WTC11 (cell line): ENCODE measurements around the gene EBF3. TPM values are rescaled to one million over a fixed set of nuclear protein-coding genes. Genes with fewer than 3 reads are reported as not detected.

Experiments used
- ATAC-seq: fragments of 200-7000 bp; cut with Tn5 transposase; 2 replicates; pipeline ENCODE4 v1.10.0; 2021; ENCODE audit warnings: mild to moderate bottlenecking, moderate library complexity
- CTCF ChIA-PET: fragments of 300-600 bp; sonication (Branson Sonifier 250); formaldehyde crosslinking; loops from one replicate; lab custom pipeline; 2021; ENCODE audit warnings: antibody characterized with exemption; lab: Charles Lee
- POLR2A ChIA-PET: fragments of 350-600 bp; sonication (Branson Sonifier 250); formaldehyde crosslinking; loops from one replicate; lab custom pipeline; 2021; ENCODE audit warnings: antibody characterized with exemption; lab: Charles Lee
- DNase-seq: peaks from one replicate; pipeline ENCODE4 v3.0.0; 2021; ENCODE audit warnings: low spot score
- H3K27ac Mint-ChIP-seq: 2 replicates; pipeline ENCODE4 v1.8.0; 2021; ENCODE audit warnings: mixed read lengths
- H3K27me3 Mint-ChIP-seq: 2 replicates; pipeline ENCODE4 v1.8.0; 2021; ENCODE audit warnings: low read depth, mild to moderate bottlenecking, moderate library complexity, mixed read lengths
- H3K36me3 Mint-ChIP-seq: 2 replicates; pipeline ENCODE4 v1.8.0; 2021; ENCODE audit warnings: mixed read lengths
- H3K4me1 Mint-ChIP-seq: 2 replicates; pipeline ENCODE4 v1.8.0; 2022; ENCODE audit warnings: mixed read lengths
- H3K4me3 Mint-ChIP-seq: 2 replicates; pipeline ENCODE4 v1.8.0; 2021; ENCODE audit warnings: mild to moderate bottlenecking, moderate library complexity, mixed read lengths
- H3K9me3 Mint-ChIP-seq: 2 replicates; pipeline ENCODE4 v1.8.0; 2021; ENCODE audit warnings: mixed read lengths
- CTCF ChIP-seq: fragments of 200-600 bp; IDR thresholded peaks from 2 replicates; pipeline ENCODE4 v1.8.0; 2022; ENCODE audit warnings: antibody characterized with exemption
- FOXP1 ChIP-seq: sonication (generic); formaldehyde crosslinking; IDR thresholded peaks from 2 replicates; pipeline ENCODE4 v1.8.0; 2022; ENCODE audit warnings: missing genetic modification reagents, mild to moderate bottlenecking, moderate library complexity, borderline replicate concordance
- FOXP4 ChIP-seq: sonication (generic); formaldehyde crosslinking; IDR thresholded peaks from 2 replicates; pipeline ENCODE4 v1.8.0; 2022; ENCODE audit warnings: mild to moderate bottlenecking, missing genetic modification reagents
- IRF2 ChIP-seq: sonication (generic); formaldehyde crosslinking; IDR thresholded peaks from 2 replicates; pipeline ENCODE4 v1.8.0; 2022; ENCODE audit warnings: low read depth, missing genetic modification reagents, borderline replicate concordance
- ZNF263 ChIP-seq: sonication (generic); formaldehyde crosslinking; IDR thresholded peaks from 2 replicates; pipeline ENCODE4 v1.8.1; 2022; ENCODE audit warnings: low read depth, mild to moderate bottlenecking, moderate library complexity, missing genetic modification reagents
- ZNF396 ChIP-seq: fragments of 250-450 bp; sonication (Bioruptor Pico); IDR thresholded peaks from 2 replicates; pipeline ENCODE4 v1.8.0; 2021; ENCODE audit warnings: mild to moderate bottlenecking, moderate library complexity, borderline replicate concordance
- total RNA-seq: library from RNA; stranded (reverse); gene quantifications from 3 replicates; pipeline ENCODE4 v1.2.3, GENCODE V29; 2021
- TF ChIP-seq, protein P1 (sequence below): sonication (generic); formaldehyde crosslinking; IDR thresholded peaks from 2 replicates; pipeline ENCODE4 v1.8.0; 2022; ENCODE audit warnings: missing genetic modification reagents
- TF ChIP-seq, protein P2 (sequence below): sonication (generic); formaldehyde crosslinking; IDR thresholded peaks from 2 replicates; pipeline ENCODE4 v1.8.1; 2023; ENCODE audit warnings: mild to moderate bottlenecking, missing genetic modification reagents
- TF ChIP-seq, protein P3 (sequence below): sonication (generic); formaldehyde crosslinking; IDR thresholded peaks from 2 replicates; pipeline ENCODE4 v1.8.0; 2022; ENCODE audit warnings: mild to moderate bottlenecking, missing genetic modification reagents
- TF ChIP-seq, protein P4 (sequence below): sonication (generic); formaldehyde crosslinking; IDR thresholded peaks from 2 replicates; pipeline ENCODE4 v1.8.0; 2023; ENCODE audit warnings: missing genetic modification reagents

EBF3 gene
- total RNA-seq, 1 experiment from 2014 or later: 1.2 TPM

DNA sequence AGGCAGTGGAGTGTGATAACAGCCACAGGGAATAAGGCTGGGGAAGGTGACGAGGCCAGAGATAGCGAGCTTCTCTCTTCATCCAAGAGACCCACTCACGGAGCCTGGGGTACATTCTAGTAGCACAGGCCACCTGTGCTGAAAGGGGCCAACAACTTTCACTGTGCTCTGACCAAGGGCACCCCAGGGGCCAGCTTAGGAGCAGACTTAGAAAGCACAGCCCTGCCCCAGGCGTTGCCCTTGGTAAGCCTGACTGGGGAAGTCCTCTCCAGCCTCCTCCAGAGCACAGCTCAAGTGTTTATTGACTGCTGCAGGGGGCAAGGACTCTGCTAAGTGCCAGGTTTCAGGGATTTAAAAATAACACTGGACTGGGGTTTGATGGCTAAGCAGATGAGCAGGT lies 44.7 kb downstream of the EBF3 start (continued):
- no peak for TF ChIP-seq IRF2 (CRISPR knock-in tag)
- no peak for TF ChIP-seq FOXP4
- TF ChIP-seq CTCF: no peak
- TF ChIP-seq FOXP1 (CRISPR knock-in tag): no peak
- no peak for TF ChIP-seq ZNF263 (CRISPR knock-in tag)
- no peak for TF ChIP-seq ZNF396 (CRISPR knock-in tag)
- TF ChIP-seq, protein P1, sequence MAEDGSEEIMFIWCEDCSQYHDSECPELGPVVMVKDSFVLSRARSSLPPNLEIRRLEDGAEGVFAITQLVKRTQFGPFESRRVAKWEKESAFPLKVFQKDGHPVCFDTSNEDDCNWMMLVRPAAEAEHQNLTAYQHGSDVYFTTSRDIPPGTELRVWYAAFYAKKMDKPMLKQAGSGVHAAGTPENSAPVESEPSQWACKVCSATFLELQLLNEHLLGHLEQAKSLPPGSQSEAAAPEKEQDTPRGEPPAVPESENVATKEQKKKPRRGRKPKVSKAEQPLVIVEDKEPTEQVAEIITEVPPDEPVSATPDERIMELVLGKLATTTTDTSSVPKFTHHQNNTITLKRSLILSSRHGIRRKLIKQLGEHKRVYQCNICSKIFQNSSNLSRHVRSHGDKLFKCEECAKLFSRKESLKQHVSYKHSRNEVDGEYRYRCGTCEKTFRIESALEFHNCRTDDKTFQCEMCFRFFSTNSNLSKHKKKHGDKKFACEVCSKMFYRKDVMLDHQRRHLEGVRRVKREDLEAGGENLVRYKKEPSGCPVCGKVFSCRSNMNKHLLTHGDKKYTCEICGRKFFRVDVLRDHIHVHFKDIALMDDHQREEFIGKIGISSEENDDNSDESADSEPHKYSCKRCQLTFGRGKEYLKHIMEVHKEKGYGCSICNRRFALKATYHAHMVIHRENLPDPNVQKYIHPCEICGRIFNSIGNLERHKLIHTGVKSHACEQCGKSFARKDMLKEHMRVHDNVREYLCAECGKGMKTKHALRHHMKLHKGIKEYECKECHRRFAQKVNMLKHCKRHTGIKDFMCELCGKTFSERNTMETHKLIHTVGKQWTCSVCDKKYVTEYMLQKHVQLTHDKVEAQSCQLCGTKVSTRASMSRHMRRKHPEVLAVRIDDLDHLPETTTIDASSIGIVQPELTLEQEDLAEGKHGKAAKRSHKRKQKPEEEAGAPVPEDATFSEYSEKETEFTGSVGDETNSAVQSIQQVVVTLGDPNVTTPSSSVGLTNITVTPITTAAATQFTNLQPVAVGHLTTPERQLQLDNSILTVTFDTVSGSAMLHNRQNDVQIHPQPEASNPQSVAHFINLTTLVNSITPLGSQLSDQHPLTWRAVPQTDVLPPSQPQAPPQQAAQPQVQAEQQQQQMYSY: no peak
- TF ChIP-seq, all 79 proteins: peak for 0

DNA sequence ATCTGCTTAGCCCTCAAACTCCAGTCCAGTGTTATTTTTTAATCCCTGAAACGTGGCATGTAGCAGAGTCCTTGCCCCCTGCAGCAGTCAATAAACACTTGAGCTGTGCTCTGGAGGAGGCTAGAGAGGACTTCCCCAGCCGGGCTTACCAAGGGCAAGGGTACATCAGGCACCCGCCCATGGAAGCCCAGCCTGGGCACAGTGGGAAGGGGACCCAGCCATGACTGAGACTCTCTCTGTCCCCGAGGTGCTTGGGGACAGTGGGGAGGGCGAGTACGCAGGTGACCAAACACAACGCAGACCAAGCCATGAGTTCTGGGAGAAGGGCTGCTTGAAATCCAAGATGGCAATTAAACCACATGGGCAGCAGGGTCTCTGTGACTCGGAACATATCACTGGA lies 45.2 kb downstream of the EBF3 start:
- H3K36me3 Mint-ChIP-seq: no peaks in the 10 kb centered on the region
- no peak overlapping the region for H3K4me3 Mint-ChIP-seq
- H3K27ac Mint-ChIP-seq: no peak overlapping the region
- no peak for ATAC-seq
- DNase-seq: no peak
- H3K4me1 Mint-ChIP-seq: no peaks in the 10 kb centered on the region
- TF ChIP-seq, protein P2, sequence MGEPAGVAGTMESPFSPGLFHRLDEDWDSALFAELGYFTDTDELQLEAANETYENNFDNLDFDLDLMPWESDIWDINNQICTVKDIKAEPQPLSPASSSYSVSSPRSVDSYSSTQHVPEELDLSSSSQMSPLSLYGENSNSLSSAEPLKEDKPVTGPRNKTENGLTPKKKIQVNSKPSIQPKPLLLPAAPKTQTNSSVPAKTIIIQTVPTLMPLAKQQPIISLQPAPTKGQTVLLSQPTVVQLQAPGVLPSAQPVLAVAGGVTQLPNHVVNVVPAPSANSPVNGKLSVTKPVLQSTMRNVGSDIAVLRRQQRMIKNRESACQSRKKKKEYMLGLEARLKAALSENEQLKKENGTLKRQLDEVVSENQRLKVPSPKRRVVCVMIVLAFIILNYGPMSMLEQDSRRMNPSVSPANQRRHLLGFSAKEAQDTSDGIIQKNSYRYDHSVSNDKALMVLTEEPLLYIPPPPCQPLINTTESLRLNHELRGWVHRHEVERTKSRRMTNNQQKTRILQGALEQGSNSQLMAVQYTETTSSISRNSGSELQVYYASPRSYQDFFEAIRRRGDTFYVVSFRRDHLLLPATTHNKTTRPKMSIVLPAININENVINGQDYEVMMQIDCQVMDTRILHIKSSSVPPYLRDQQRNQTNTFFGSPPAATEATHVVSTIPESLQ: no peak
- CTCF ChIA-PET: interaction anchor here (1.4 kb wide), 1 partner anchor 30 kb away, joined by 5 read pairs; no protein-coding TSS in a partner anchor
- no peaks in the 10 kb centered on the region for H3K9me3 Mint-ChIP-seq
- H3K27me3 Mint-ChIP-seq: no peaks in the 10 kb centered on the region
- POLR2A ChIA-PET: no interaction called here

- Mint-ChIP-seq H3K4me1 (no peaks in the 10 kb centered on the region), H3K27ac (no peak overlapping the region), H3K27me3 (no peaks in the 10 kb centered on the region), H3K4me3 (no peak overlapping the region), H3K9me3 (no peaks in the 10 kb centered on the region), H3K36me3 (no peaks in the 10 kb centered on the region)
- no peak for ATAC-seq
- TF ChIP-seq, protein P3, sequence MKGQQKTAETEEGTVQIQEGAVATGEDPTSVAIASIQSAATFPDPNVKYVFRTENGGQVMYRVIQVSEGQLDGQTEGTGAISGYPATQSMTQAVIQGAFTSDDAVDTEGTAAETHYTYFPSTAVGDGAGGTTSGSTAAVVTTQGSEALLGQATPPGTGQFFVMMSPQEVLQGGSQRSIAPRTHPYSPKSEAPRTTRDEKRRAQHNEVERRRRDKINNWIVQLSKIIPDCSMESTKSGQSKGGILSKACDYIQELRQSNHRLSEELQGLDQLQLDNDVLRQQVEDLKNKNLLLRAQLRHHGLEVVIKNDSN (CRISPR knock-in tag): no peak
- TF ChIP-seq, protein P4, sequence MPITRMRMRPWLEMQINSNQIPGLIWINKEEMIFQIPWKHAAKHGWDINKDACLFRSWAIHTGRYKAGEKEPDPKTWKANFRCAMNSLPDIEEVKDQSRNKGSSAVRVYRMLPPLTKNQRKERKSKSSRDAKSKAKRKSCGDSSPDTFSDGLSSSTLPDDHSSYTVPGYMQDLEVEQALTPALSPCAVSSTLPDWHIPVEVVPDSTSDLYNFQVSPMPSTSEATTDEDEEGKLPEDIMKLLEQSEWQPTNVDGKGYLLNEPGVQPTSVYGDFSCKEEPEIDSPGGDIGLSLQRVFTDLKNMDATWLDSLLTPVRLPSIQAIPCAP (CRISPR knock-in tag): no peak
- ChIA-PET POLR2A (no interaction called here), CTCF (interaction anchor here (2.0 kb wide), 1 partner anchor 29 kb away, joined by 7 read pairs; no protein-coding TSS in a partner anchor)
- no peak for DNase-seq
Observed at GRCh38 chr10:129918401-129918800, 45.7 kb downstream of the EBF3 start.
